SK-N-SH (cell line): ENCODE measurements around the gene RNF212. TPM values are rescaled to one million over a fixed set of nuclear protein-coding genes. Genes with fewer than 3 reads are reported as not detected.

Experiments
- CTCF ChIA-PET: fragments of 300-600, 350-600 bp; formaldehyde crosslinking; extraction: SDS; loops from one replicate; lab custom pipeline; 2021; lab: Yijun Ruan, JAX
- POLR2A ChIA-PET: fragments of 350-600 bp; sonication (Branson Sonifier 250); formaldehyde crosslinking; extraction: SDS; loops from one replicate; lab custom pipeline; 2020; ENCODE audit warnings: antibody characterized with exemption, inconsistent platforms; lab: Yijun Ruan, JAX
- DNase-seq: peaks from one replicate; pipeline ENCODE4 v3.0.0; 2012
- H2AFZ ChIP-seq: fragments of 200-600 bp; sonication (generic); 2 replicates; pipeline ENCODE4 v1.8.1; 2016; ENCODE audit warnings: antibody characterized with exemption, mild to moderate bottlenecking, low read depth
- H3F3A ChIP-seq: fragments of 200-600 bp; sonication (generic); replicated peaks from 2 replicates; pipeline ENCODE3; 2016; ENCODE audit warnings: antibody characterized with exemption, mild to moderate bottlenecking; ENCODE audit not compliant: insufficient read depth
- H3K27ac ChIP-seq, 2 experiments: fragments of 200-500 bp in 1 of 2; fragments of 200-600 bp in 1 of 2; sonication (Bioruptor generic) in 1 of 2; sonication (generic), shearing (Covaris generic) in 1 of 2; 2 replicates each; pipeline versions ENCODE4 v1.5.1 to v1.6.1; 2014 to 2016; ENCODE audit warnings: low read depth in 2 of 2, inconsistent platforms in 1 of 2, low read length in 1 of 2, mild to moderate bottlenecking in 1 of 2, mixed read lengths in 1 of 2
- H3K27me3 ChIP-seq: fragments of 200-600 bp; sonication (generic), shearing (Covaris generic); 2 replicates; pipeline ENCODE4 v1.6.1; 2016; ENCODE audit warnings: mixed run types; ENCODE audit not compliant: insufficient read depth
- H3K36me3 ChIP-seq, 2 experiments: fragments of 200-500 bp in 1 of 2; fragments of 200-600 bp in 1 of 2; sonication (Bioruptor generic) in 1 of 2; sonication (generic) in 1 of 2; replicated peaks in 1 of 2; 2 replicates each; pipeline versions ENCODE3 to v1.5.1; 2014 to 2016; ENCODE audit warnings: low read length in 1 of 2, mild to moderate bottlenecking in 1 of 2; ENCODE audit not compliant: insufficient read depth in 2 of 2, control insufficient read depth in 1 of 2
- H3K4me1 ChIP-seq, 2 experiments: fragments of 200-500 bp in 1 of 2; fragments of 200-600 bp in 1 of 2; sonication (Bioruptor generic) in 1 of 2; sonication (generic), shearing (Covaris generic) in 1 of 2; 2 replicates each; pipeline versions ENCODE4 v1.5.1 to v1.6.1; 2014 to 2016; ENCODE audit warnings: low read depth in 1 of 2, low read length in 1 of 2, mixed run types in 1 of 2; ENCODE audit not compliant: insufficient read depth in 2 of 2, control insufficient read depth in 1 of 2
- H3K4me2 ChIP-seq: fragments of 200-600 bp; sonication (generic), shearing (Covaris generic); 2 replicates; pipeline ENCODE4 v1.6.1; 2017; ENCODE audit warnings: mixed run types
- H3K4me3 ChIP-seq, 2 experiments: fragments of 200-500 bp in 1 of 2; fragments of 200-600 bp in 1 of 2; sonication (Bioruptor generic) in 1 of 2; sonication (generic), shearing (Covaris generic) in 1 of 2; 2 replicates each; pipeline versions ENCODE4 v1.5.1 to v1.8.1; 2014 to 2016; ENCODE audit warnings: low read depth in 2 of 2, inconsistent platforms in 1 of 2, low read length in 1 of 2, mild to moderate bottlenecking in 1 of 2, mixed read lengths in 1 of 2, moderate library complexity in 1 of 2
- H3K79me2 ChIP-seq: fragments of 200-600 bp; sonication (generic); 2 replicates; pipeline ENCODE4 v1.8.1; 2017; ENCODE audit warnings: mild to moderate bottlenecking; ENCODE audit not compliant: insufficient read depth
- H3K9ac ChIP-seq: fragments of 200-600 bp; sonication (generic); 2 replicates; pipeline ENCODE4 v1.6.1; 2017; ENCODE audit warnings: mixed run types
- H3K9me2 ChIP-seq: fragments of 200-600 bp; sonication (generic); 2 replicates; pipeline ENCODE4 v1.6.1; 2017; ENCODE audit warnings: mixed run types
- H3K9me3 ChIP-seq: fragments of 200-600 bp; sonication (generic); 2 replicates; pipeline ENCODE4 v1.6.1; 2017; ENCODE audit warnings: mixed run types, mild to moderate bottlenecking, moderate library complexity
- H4K20me1 ChIP-seq: fragments of 200-600 bp; sonication (generic); 2 replicates; pipeline ENCODE4 v1.6.1; 2017; ENCODE audit warnings: mild to moderate bottlenecking, mixed run types; ENCODE audit not compliant: insufficient read depth
- CHD2 ChIP-seq: fragments of 150-350 bp; IDR thresholded peaks from 2 replicates; pipeline ENCODE4 v1.6.1; 2018; ENCODE audit warnings: low read length; ENCODE audit not compliant: partially characterized antibody
- EP300 ChIP-seq, 2 experiments: IDR thresholded peaks; 2 replicates each; pipeline versions ENCODE4 v1.4.0 to v1.6.1; 2012; ENCODE audit warnings: borderline replicate concordance in 1 of 2, low read depth in 1 of 2, low read length in 1 of 2
- FOSL2 ChIP-seq: IDR thresholded peaks from 2 replicates; pipeline ENCODE4 v1.4.0; 2012; ENCODE audit warnings: low read depth, mild to moderate bottlenecking, moderate library complexity, borderline replicate concordance
- FOXJ3 ChIP-seq: sonication (generic); formaldehyde crosslinking; IDR thresholded peaks from 2 replicates; pipeline ENCODE4 v1.5.1; 2020; ENCODE audit warnings: mild to moderate bottlenecking, missing genetic modification reagents
- GABPA ChIP-seq: IDR thresholded peaks from 2 replicates; pipeline ENCODE4 v1.4.0; 2012; ENCODE audit warnings: low read depth, mild to moderate bottlenecking
- GATA2 ChIP-seq: sonication (generic); formaldehyde crosslinking; IDR thresholded peaks from 2 replicates; pipeline ENCODE4 v1.5.0; 2020; ENCODE audit warnings: mild to moderate bottlenecking, missing genetic modification reagents
- IRF3 ChIP-seq: fragments of 150-350 bp; IDR thresholded peaks from 2 replicates; pipeline ENCODE4 v1.6.1; 2016; ENCODE audit warnings: mild to moderate bottlenecking, low read depth, low read length
- MAX ChIP-seq: IDR thresholded peaks from 2 replicates; pipeline ENCODE4 v1.4.0; 2012; ENCODE audit warnings: low read depth
- MEF2A ChIP-seq: IDR thresholded peaks from 2 replicates; pipeline ENCODE4 v1.4.0; 2012; ENCODE audit warnings: low read depth, borderline replicate concordance
- PBX3 ChIP-seq: IDR thresholded peaks from 2 replicates; pipeline ENCODE4; 2012
- POLR2AphosphoS5 ChIP-seq: IDR thresholded peaks from 2 replicates; pipeline ENCODE4 v1.6.1; 2012; ENCODE audit warnings: low read depth, low read length
- RAD21 ChIP-seq: IDR thresholded peaks from 2 replicates; pipeline ENCODE4 v1.6.1; 2012; ENCODE audit warnings: mild to moderate bottlenecking, low read length
- REST ChIP-seq: IDR thresholded peaks from 2 replicates; pipeline ENCODE4 v1.6.1; 2012; ENCODE audit warnings: mild to moderate bottlenecking, low read depth, low read length, moderate library complexity
- SMC3 ChIP-seq: IDR thresholded peaks from 2 replicates; pipeline ENCODE4 v1.6.1; 2012; ENCODE audit warnings: low read depth, low read length, improper control_type of control experiment
- TEAD4 ChIP-seq: IDR thresholded peaks from 2 replicates; pipeline ENCODE4 v1.4.0; 2012; ENCODE audit warnings: mild to moderate bottlenecking, borderline replicate concordance; ENCODE audit not compliant: insufficient read depth
- USF2 ChIP-seq: fragments of 150-350 bp; IDR thresholded peaks from 2 replicates; pipeline ENCODE4 v1.6.1; 2017; ENCODE audit warnings: antibody characterized with exemption, low read length, low read depth, borderline replicate concordance
- ZBTB33 ChIP-seq: IDR thresholded peaks from 2 replicates; pipeline ENCODE4 v1.4.0; 2012; ENCODE audit warnings: low read depth, borderline replicate concordance
- WGBS: methylation state at CpG from one replicate; pipeline ENCODE4 v1.1.6; 2017; ENCODE audit warnings: low lambda C conversion rate; 5-methylcytosine and 5-hydroxymethylcytosine counted together
- polyA plus RNA-seq, 3 experiments: library from polyadenylated mRNA; depleted of rRNA; stranded (reverse); fragments of >200 nt; gene quantifications; 2 replicates each; pipeline ENCODE4 v1.2.3, GENCODE V29; 2012

The RNF212 gene
- polyA plus RNA-seq, 1 of the 3 experiments (the other 2 are of a cell fraction), result 7.0 TPM

- Histone ChIP-seq H3F3A (no peaks in the 10 kb centered on the region), H2AFZ (no peak overlapping the region), H3K79me2 (no peaks in the 10 kb centered on the region), H3K36me3 (no peaks in the 10 kb centered on the region), H3K9me3 (no peaks in the 10 kb centered on the region), H4K20me1 (no peaks in the 10 kb centered on the region), H3K9me2 (no peaks in the 10 kb centered on the region), H3K27me3 (peaks cover 82% of the 10 kb centered on the region), H3K4me3 (no peak overlapping the region), H3K9ac (no peak overlapping the region), H3K27ac (no peak overlapping the region), H3K4me1 (no peaks in the 10 kb centered on the region; a peak in 2 of 4 replicates), H3K4me2 (no peak overlapping the region)
- ChIA-PET CTCF (no interaction called here), POLR2A (no interaction called here)
- DNase-seq, result no peak
- WGBS, result 49% methylated on average over 8 of the region's 9 CpGs
- TF ChIP-seq FOXJ3 (CRISPR knock-in tag) (no peak), MAX (no peak)
Measured at GRCh38 chr4:1060621-1061020, 52.7 kb downstream of the RNF212 start.

- Histone ChIP-seq H3K9me2 (no peaks in the 10 kb centered on the region), H3K9me3 (no peaks in the 10 kb centered on the region), H4K20me1 (no peaks in the 10 kb centered on the region)
- TF ChIP-seq POLR2AphosphoS5 (no peak), EP300 (IDR thresholded peaks at IDR 0.05; ENCODE audit: borderline replicate concordance in 1 of 2, low read depth in 1 of 2, low read length in 1 of 2) (no peak), IRF3 (no peak), GABPA (no peak), TEAD4 (no peak), RAD21 (no peak), CHD2 (no peak), ZBTB33 (no peak), PBX3 (no peak), SMC3 (no peak), MEF2A (no peak), MAX (no peak), GATA2 (CRISPR knock-in tag) (no peak), FOSL2 (no peak), USF2 (no peak), REST (no peak)
- TF ChIP-seq, all 33 proteins: peak for 0
- POLR2A ChIA-PET, result no interaction called here
- H2AFZ ChIP-seq, result no peak overlapping the region
- no peaks in the 10 kb centered on the region; a peak in 2 of 4 replicates for H3K4me1 ChIP-seq
- no peaks in the 10 kb centered on the region for H3K79me2 ChIP-seq
- CTCF ChIA-PET, result no interaction called here
- H3K27me3 ChIP-seq, result peaks cover 82% of the 10 kb centered on the region
- H3K4me3 ChIP-seq, result no peak overlapping the region
- DNase-seq, result no peak
- no peak overlapping the region for H3K27ac ChIP-seq
- 43% methylated on average over 8 of the region's 10 CpGs for WGBS
- no peaks in the 10 kb centered on the region for H3K36me3 ChIP-seq
- no peak overlapping the region for H3K4me2 ChIP-seq
- no peaks in the 10 kb centered on the region for H3F3A ChIP-seq
- H3K9ac ChIP-seq, result no peak overlapping the region
Measured at GRCh38 chr4:1060121-1060520, 53.2 kb downstream of the RNF212 start.
